Kasumi-1 (cell line): ENCODE data around the gene CUEDC1.
A peak's percentile ranks its signal among the peaks of the same experiment; 100 is the strongest.

Source experiments
- DNase-seq, 2 experiments: peaks; one replicate each; lab custom pipeline; 2025; lab: John Stamatoyannopoulos, UW

CUEDC1 gene

GRCh38 chr17:57875290-57876022, 79.8 kb downstream of the CUEDC1 start:
- DNase-seq: peak; percentile 59 to 63

GRCh38 chr17:57874434-57875289, 80.5 kb downstream of the CUEDC1 start:
- DNase-seq: peak; percentile 80 to 88

DNA sequence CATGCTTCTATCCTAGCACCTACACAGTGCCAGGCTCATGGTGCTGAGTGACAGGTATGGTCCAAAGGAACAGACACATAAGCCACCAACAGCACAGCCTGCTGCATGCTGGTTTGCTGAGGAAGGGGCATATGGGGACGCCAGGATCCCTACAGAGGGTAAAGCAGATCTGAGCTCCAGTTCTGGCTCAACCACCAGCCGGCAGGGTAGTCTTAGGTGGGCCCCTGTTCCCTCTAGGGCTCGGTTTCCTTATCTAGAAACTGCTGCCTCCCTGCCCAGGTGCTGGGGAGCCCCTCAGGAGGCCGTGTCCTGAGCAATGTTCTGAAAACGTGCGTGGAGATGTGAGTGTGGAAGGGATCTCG, 81.2 kb downstream of the CUEDC1 start:
- no peak for DNase-seq

DNA sequence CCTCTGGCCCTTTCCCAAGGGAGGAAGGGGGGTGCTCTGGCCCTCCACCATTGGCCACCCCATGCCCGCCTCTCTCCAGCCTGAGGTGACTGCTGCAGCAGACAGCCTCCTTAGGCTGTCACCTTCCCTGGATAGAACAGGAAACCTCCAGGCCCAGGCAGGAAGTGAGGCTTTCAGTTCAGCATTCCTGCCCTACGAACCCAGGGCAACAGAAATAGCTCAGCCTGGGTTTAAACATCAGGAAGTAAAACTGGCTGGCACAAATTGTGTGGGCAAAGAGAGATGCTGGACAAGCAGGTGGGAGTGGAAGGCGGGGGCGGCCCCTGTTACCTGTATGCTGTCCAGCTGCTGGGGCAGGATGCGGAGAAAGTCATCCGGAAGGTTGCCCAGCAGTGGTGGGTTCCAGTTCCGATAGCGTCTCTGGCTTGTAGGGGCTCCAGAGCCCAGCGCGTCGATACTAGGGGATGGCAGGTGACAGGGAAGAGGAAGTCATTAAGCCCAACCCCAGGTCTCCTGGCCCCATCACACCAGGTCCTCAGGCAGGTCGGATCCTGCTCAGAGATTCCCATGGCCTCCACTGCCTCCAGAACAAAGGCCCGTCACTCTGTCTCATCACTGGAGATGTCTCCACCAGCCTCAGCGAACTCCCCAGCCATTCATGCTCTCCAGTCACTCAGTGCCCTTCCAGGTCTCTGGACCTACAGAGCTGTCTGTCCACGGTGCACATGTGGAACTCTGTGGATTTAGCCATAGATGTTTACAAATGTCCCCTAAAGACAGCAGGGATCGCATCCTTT, 81.8 kb downstream of the CUEDC1 start:
- DNase-seq: no peak

GRCh38 chr17:57872536-57872935, 82.7 kb downstream of the CUEDC1 start:
- peak in 1 of 2 experiments; percentile 24 for DNase-seq

DNA sequence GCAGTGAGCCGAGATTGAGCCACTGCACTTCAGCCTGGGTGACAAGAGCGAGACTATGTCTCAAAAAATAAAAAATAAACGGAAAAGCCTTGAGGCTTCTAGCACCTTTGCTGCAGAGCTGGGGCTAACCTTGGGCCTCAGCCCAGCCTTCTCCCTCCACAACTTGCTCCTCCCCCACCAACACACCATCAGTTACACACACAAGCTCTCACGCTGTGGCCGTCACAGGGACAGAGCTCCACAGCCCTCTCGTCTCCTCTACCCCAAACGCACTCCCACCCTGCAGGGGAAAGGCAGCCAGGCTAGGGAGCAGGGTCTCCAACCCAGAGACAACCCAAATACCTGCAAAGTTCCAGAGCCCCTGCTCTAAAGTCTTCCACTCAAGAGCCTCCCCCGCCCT, 83.3 kb downstream of the CUEDC1 start:
- no peak for DNase-seq

DNA sequence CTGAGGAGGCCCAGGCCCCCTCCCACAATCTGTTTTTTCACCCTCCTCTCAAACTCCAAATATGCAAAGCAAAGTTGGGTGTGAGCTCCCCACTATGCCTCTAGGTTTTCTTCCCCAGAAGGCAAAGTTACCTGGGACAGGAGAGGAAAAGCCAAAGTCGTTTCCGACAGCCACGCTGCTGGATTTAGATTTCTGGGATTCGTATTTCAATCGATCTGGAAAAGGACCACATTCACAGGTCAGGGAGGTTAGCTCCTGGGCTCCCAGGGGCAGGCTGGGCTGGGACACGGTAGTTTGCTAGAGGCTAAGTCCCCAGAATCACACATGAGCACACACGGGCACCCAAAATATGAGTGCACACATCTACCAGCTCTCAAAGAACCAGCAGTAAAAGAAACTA, 84.1 kb downstream of the CUEDC1 start:
- DNase-seq: no peak

GRCh38 chr17:57870283-57870635, 85.0 kb downstream of the CUEDC1 start:
- no peak for DNase-seq

DNA sequence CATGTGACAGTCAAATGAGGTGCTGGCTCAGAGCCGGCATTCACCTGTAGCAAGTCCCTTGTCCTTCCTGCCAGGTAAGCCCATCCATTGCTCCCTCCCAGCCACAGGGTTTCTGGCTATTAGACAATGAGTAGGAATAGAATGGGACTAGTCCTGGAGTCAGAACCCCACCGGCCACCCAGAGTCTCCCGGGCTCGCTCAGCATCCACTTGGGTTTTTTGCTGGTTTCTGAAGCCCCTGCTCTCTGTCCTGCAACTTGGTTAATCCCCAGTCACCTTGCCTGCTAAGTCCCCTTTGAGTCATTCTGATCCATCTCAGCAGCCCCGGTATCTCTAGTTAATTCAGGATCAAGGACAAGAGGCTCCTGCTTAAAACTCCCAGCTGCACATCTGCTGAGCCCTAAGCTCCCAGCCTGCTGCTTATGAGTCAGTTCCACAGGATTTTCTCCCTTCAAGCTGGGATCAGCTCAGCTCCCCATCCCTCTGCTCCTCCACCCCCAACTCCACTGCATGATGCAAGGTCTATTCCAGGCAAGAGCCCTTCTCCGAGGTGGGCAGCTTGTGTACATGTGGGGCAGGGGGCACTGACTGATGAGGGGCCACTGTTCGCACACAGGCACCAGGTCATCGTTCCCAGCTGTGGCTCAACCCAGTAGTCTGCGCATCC, 85.5 kb downstream of the CUEDC1 start:
- DNase-seq: no peak

GRCh38 chr17:57868910-57869616, 86.1 kb downstream of the CUEDC1 start:
- peak; percentile 93 to 95 for DNase-seq

GRCh38 chr17:57868007-57868909, 87.0 kb downstream of the CUEDC1 start:
- DNase-seq: peak; percentile 99

- DNase-seq: no peak
These were observed 88.1 kb downstream of the CUEDC1 start for GRCh38 chr17:57867126-57867525.

GRCh38 chr17:57866723-57867122, 88.5 kb downstream of the CUEDC1 start:
- DNase-seq: no peak

GRCh38 chr17:57866319-57866718, 88.9 kb downstream of the CUEDC1 start:
- no peak for DNase-seq

DNA sequence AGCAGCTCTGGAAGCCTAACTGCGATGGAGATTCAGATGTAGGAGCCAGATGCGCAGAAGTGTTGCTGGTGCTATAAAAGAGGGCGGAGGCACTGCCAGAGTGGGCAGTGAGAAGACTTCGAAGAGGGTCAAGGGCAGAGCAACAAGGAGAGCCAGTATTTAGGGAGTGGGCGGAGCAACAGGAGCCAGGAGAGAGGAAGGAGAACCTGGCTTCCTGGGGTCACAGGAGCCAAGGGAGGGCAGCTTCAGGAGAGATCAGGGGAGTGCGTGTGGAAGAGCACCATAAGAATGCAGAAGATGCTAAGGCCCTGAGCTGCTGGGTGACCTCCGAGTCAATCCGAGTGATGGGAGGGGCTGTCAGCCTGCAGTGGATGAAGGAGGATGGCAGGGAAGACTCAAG, 90.9 kb downstream of the CUEDC1 start:
- DNase-seq: no peak

GRCh38 chr17:57862694-57863667, 92.2 kb downstream of the CUEDC1 start:
- DNase-seq: no peak

- no peak for DNase-seq
These were observed 93.2 kb downstream of the CUEDC1 start for GRCh38 chr17:57861790-57862693.
